Stimulated activated CD8-positive, alpha-beta memory T cell treated with anti-CD3 and anti-CD28 coated beads, Interleukin-7, amount 100 ng/mL, for 4 hours (primary cell): ENCODE measurements around the gene ARHGAP9.
A peak's percentile ranks its signal among the peaks of the same experiment; 100 is the strongest.
"Not testable (repeated sequence)": the region's sequence is repeated elsewhere in the genome, so short reads cannot be mapped to it uniquely, and the experiment has no call there.

Source experiments
- DNase-seq, 2 donors: peaks; one replicate each; pipeline ENCODE4 v3.0.0-alpha.2; 2020; ENCODE audit warnings: low read depth in 2 of 2

The ARHGAP9 gene

GRCh38 chr12:57495051-57495701 lies 15.5 kb upstream of the ARHGAP9 start:
- DNase-seq: not testable (repeated sequence)

DNA sequence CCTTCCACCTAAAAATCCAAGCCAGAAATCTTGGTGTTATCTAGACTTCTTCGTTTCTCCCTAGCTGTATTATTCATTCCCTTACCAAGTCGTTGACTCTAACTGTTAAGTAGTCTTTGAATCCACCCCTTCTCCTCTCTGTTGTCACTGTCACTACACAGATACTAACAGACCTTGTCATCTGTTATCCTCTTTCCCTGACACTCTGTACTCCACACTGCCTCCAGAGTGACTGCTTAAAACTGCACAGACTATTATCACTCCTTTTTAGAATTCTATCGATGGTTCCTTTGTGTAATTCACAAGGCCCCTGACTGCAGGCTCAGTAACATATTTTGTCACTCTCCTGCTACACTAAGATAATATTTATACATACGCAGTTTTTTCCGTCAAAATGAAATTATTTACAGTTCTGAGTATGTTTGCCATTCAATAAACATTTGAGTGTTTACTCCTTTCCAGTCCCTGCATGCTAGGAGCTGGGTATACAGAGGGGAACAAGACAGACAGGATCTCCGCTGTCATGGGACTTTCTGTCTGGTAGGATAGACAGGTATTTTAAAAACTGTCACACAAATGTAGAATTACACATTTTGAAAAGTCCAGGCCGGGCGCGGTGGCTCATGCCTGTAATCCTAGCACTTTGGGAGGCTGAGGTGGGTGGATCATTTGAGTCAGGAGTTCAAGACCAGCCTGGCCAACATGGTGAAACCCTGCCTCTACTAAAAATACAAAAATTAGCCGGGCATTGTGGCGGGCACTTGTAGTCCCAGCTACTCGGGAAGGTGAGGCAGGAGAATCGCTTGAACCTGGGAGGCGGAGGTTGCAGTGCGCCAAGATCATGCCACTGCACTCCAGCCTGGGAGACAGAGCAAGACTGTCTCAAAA lies 12.0 kb upstream of the ARHGAP9 start:
- no peak for DNase-seq

DNA sequence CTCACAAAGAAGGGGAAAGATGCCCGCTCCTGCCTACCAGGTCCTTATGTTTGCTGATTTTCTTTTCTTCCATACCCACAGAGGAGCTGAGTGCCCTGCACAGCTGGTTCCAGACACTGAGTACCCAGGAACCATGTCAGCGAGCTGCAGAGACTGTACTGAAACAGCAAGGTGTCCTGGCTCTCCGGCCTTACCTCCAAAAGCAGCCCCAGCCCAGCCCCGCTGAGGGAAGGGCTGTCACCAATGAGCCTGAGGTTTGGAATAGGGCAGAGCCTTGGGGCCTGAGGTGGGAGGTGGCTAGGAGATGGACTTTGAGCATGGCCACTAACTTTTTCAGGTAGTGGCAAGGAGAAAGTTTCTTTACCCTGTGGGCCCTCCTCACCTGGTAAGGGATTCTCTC lies 10.5 kb upstream of the ARHGAP9 start:
- no peak for DNase-seq

GRCh38 chr12:57489157-57489641 lies 9.5 kb upstream of the ARHGAP9 start:
- DNase-seq: no peak

DNA sequence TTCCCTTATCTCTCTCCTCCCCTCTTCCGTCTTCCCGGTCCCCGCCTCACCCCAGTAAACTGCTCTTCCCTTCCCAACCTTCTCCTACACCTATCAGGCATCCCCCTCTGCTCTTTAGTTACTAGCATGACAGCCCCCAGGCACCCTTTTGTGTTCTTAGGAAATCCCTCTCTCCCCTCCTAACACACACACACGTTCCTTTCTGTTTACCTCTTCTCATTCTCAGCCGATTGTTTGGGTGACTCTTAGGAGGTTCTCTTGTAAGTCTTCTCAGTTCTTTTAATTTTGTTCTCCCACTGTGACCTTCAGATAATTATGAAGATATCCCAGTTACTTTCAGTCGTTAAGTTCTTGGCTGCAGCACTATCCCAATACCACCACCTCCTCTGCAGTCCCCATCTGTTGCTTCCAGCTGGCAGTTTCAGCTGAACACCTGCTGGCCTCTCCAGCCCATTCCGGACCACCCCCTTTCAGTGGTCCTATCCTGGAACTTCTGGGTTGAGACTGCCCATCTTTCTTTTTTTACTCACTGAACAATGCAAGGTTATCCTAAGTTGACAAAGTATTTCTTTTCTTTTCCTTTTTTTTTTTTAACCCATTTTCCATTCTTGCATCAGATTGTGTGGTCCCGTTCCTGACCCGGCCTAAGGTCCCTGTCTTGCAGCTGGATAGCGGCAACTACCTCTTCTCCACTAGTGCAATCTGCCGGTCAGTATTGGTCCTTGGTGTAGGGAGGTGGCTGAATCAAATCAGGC lies 8.9 kb upstream of the ARHGAP9 start:
- no peak for DNase-seq

GRCh38 chr12:57487597-57488401 lies 8.1 kb upstream of the ARHGAP9 start, which contains the start of gene MARS1:
Gene MARS1 (plus strand): TSS chr12:57488068. CDS start chr12:57488091, 23 bp downstream.
- DNase-seq: peak; percentile 90

GRCh38 chr12:57487055-57487596 lies 7.5 kb upstream of the ARHGAP9 start:
- no peak for DNase-seq

GRCh38 chr12:57485695-57486094 lies 6.0 kb upstream of the ARHGAP9 start:
- DNase-seq: no peak

- no peak for DNase-seq
These were observed 3.8 kb upstream of the ARHGAP9 start for GRCh38 chr12:57483466-57483865.

DNA sequence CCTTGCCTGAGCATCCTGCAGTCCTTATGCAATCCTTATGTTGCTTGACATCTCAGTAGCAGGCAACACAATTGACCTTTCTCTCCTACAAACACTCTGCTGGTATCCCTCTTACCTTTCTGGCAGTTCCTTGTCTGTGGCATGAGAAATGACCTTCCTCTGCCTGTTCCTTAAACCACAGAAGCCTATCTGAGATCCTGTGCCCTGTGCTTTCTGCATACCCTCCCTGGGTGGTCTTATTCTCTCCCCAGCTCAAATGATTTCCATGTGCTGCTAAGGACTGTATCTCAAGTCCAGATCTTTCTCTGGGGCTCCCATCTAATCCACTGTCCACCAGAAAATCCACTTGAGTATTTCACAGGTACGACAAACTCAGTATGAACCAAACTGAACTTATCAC lies 2.0 kb upstream of the ARHGAP9 start:
- DNase-seq: no peak

GRCh38 chr12:57479043-57479375 lies 657 bp downstream of the ARHGAP9 start:
- no peak for DNase-seq

DNA sequence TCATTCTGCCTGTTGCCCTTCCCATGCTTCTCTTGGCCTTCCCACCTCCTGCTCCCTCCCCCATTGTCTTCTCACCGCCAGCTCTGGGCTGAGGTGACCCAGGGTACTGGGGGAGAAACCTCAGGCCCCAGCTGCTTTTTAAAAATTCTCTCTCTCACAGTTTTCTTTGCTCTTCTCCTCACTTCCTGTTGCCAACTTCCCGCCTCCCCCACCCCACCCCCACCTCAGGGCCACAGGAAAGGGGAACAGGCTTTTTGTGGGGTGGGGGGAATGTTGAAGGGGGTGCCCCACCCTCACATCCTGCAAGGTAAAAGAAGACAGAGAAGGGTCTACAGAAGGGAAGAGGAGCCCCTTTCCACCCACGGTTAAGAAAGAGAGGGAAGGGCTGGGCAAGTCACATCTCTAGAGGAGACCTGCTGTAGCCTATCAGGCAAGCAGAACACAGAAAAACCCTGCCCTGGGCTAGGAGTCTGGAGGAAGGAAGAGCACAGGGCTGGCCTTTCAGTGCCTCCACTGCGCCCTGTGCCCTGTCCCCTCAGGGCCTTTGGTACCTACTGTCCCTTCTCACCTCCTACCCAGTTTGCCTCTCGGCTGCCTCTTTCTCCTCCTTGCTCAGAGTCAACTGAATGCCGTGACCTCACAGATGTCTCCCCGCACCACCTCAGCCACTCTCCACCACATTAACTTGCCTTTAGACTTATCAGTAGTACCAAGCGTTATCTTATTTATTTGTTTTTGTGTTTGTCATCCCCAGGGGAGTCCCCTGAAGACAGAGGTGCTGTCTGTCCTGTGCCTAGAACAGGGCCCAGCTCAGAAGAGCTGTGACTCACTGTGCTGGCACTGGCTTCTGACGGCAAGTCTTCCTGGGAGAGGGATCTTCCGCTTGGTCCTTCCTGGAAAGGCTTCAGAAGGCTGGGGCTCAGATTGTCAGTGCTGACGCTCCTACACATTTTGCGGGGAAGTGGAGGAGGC lies 1.7 kb downstream of the ARHGAP9 start:
- DNase-seq: peak in 1 of 2 donors; percentile 31

DNA sequence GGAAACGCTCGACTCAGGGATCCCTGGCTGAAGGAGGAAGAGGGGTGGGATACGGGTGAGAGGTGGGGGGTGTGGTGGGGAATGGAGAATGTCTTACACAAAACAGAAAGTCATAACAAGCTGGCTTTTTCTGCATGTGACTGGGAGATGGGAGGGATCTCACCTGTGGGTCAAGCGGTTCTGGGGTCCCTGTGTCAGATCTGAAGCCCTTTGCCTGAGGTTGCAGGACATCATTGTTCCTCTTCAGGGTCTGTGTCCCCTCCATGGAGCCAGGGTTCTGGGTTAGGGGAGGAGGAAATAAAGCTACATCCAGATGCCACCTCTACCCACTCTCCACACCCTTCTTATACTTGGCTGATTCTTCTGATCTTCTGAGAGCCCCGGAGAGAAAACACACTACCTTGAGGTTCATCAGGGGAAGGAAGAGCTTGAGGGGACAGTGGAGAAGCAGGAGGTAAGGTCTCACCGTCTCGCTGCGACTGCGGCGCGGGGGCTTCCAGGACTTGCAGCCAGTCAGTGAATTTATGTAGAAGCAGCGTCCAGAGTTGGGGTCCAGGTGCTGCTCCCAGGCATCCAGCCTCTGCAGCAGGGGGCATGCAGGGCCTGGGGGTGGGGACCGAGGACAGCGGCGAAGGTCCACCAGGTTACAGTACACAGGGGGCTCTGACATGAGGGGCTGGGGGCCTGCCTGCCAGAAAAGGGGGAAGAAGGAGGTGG lies 2.5 kb downstream of the ARHGAP9 start:
- DNase-seq: no peak

- DNase-seq: peak; percentile 29 to 62
These were observed 3.3 kb downstream of the ARHGAP9 start for GRCh38 chr12:57476162-57476992.

GRCh38 chr12:57475271-57476161 lies 4.2 kb downstream of the ARHGAP9 start:
- no peak for DNase-seq

DNA sequence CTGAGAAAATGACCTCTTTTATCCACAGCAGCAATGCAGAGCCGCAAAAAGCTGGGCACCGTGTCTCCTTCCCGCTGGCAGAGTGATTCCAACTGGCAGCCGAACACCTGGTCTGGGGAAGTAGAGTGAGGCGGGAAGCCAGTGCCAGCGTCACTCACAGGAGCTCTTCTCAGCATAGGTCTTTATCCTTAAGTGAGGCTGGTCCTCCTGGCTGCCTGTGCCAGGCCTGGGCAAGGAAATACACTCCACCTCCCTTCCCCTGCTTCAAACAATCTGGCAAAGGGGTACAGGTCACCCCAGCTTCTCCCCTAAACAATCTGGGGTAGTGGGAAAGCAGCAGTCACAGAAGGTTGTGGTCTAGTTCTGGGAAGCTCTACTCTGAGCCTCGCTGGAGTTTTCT lies 4.8 kb downstream of the ARHGAP9 start:
- no peak for DNase-seq

GRCh38 chr12:57474430-57474829 lies 5.2 kb downstream of the ARHGAP9 start:
- DNase-seq: no peak
